Activated naive CD4-positive, alpha-beta T cell treated with anti-CD3 and anti-CD28 coated beads, Interleukin-2, amount 10 ng/mL, durations not matched to agents 7 days and 5 days (primary cell): ENCODE results near the gene LAP3.

Experiments used
- CTCF ChIA-PET: fragments of 350-600 bp; sonication (Branson Sonifier 250); formaldehyde crosslinking; loops from one replicate; lab custom pipeline; 2021; ENCODE audit warnings: antibody characterized with exemption; lab: Charles Lee
- DNase-seq: peaks from one replicate; pipeline ENCODE4 v3.0.0-alpha.2; 2020
- H3K27ac Mint-ChIP-seq: one replicate; pipeline ENCODE4 v1.8.0; 2021; ENCODE audit warnings: mild to moderate bottlenecking, moderate library complexity, mixed read lengths
- H3K27me3 Mint-ChIP-seq: one replicate; pipeline ENCODE4 v1.8.0; 2021; ENCODE audit warnings: mild to moderate bottlenecking, mixed read lengths
- H3K36me3 Mint-ChIP-seq: one replicate; pipeline ENCODE4 v1.8.0; 2021; ENCODE audit warnings: mixed read lengths
- H3K4me1 Mint-ChIP-seq: one replicate; pipeline ENCODE4 v1.8.0; 2021; ENCODE audit warnings: mixed read lengths
- H3K4me3 Mint-ChIP-seq: one replicate; pipeline ENCODE4 v1.8.0; 2021; ENCODE audit warnings: mild to moderate bottlenecking, moderate library complexity, mixed read lengths
- H3K9me3 Mint-ChIP-seq: one replicate; pipeline ENCODE4 v1.8.0; 2021; ENCODE audit warnings: mixed read lengths

LAP3 gene

GRCh38 chr4:17646693-17647092 is 69.7 kb downstream of the LAP3 start:
- Mint-ChIP-seq H3K27me3 (peaks cover 15% of the 10 kb centered on the region), H3K36me3 (peaks cover 2% of the 10 kb centered on the region), H3K4me3 (no peak overlapping the region), H3K27ac (no peak overlapping the region), H3K4me1 (peaks cover 11% of the 10 kb centered on the region), H3K9me3 (no peaks in the 10 kb centered on the region)
- CTCF ChIA-PET = no interaction called here
- no peak for DNase-seq

DNA sequence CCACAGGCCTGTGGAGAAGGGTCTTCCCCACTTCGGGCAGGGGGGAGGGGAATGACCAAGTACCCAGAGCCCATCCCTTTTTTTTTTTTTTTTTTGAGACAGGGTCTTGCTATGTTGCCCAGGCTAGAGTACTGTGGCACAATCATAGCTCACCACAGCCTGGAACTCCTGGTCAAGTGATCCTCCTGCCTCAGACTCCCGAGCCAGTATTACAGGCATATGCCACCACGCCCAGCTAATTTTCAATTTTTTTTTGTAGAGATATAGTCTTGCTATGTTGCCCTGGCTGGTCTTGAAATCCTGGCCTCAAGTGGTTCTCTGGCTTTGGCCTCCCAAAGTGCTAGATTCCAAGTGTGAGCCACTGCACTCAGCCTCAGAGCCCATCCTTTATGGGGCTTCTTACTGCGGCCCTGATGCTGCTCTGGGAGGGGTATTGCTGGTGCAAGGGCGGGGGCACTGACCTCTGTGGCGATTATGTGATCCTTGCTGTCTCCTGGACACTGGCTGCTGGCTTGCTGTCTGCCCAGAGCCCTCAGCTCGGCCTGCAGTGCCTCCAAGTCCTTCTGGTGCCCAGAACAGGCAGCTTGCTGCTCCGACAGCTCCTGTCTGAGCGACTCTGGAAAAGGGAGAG is 70.3 kb downstream of the LAP3 start:
- H3K9me3 Mint-ChIP-seq = no peaks in the 10 kb centered on the region
- DNase-seq = no peak
- H3K36me3 Mint-ChIP-seq = peaks cover 1% of the 10 kb centered on the region
- CTCF ChIA-PET = no interaction called here
- H3K27me3 Mint-ChIP-seq = peaks cover 15% of the 10 kb centered on the region
- H3K4me3 Mint-ChIP-seq = no peak overlapping the region
- no peak overlapping the region for H3K27ac Mint-ChIP-seq
- peaks cover 13% of the 10 kb centered on the region for H3K4me1 Mint-ChIP-seq

GRCh38 chr4:17647927-17648326 is 70.9 kb downstream of the LAP3 start:
- CTCF ChIA-PET = no interaction called here
- H3K27me3 Mint-ChIP-seq = peaks cover 15% of the 10 kb centered on the region
- H3K4me1 Mint-ChIP-seq = peaks cover 13% of the 10 kb centered on the region
- H3K9me3 Mint-ChIP-seq = no peaks in the 10 kb centered on the region
- no peak overlapping the region for H3K4me3 Mint-ChIP-seq
- no peaks in the 10 kb centered on the region for H3K36me3 Mint-ChIP-seq
- H3K27ac Mint-ChIP-seq = no peak overlapping the region
- DNase-seq = no peak

DNA sequence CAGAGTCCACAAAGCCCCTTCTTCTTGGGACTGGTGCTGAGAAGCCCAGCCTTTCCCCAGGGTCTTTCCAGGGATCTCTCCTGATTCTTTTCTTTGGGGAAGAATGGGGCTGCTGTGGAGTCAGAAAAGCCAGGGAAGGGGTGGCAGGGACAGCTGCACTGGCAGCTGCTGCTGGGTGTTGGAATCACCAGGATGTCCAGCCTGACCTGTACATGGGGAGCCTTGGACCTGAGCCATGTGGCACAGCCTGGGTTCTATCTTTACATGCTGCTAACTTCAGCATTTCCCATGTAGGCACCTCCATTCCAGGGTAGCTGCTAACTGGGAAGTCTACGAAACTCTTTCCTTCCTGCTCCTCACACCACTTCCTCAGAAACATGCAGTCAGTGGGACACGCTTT is 73.4 kb downstream of the LAP3 start:
- no peak for DNase-seq
- no peaks in the 10 kb centered on the region for H3K9me3 Mint-ChIP-seq
- peaks cover 17% of the 10 kb centered on the region for H3K27me3 Mint-ChIP-seq
- CTCF ChIA-PET = no interaction called here
- no peak overlapping the region for H3K4me3 Mint-ChIP-seq
- H3K36me3 Mint-ChIP-seq = no peaks in the 10 kb centered on the region
- peaks cover 13% of the 10 kb centered on the region for H3K4me1 Mint-ChIP-seq
- H3K27ac Mint-ChIP-seq = no peak overlapping the region

DNA sequence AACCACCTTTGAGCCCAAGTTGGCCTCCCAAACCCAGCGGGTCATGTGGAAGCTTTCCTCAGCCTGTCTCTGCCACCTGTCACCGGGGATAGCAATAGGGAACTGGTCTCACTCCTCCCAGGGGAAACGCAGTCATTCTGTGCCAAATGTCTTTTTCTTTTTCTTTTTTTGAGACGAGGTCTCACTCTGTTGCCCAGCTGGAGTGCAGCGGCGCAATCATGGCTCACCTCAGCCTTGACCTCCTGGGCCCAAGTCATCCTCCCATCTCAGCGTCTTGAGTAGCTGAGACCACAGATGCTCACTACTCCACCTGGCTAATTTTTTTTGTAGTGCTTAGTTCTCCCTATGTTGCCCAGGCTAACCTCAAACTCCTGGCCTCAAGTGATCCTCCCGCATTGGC is 77.7 kb downstream of the LAP3 start:
- CTCF ChIA-PET = no interaction called here
- no peaks in the 10 kb centered on the region for H3K9me3 Mint-ChIP-seq
- no peak overlapping the region for H3K27ac Mint-ChIP-seq
- DNase-seq = no peak
- no peaks in the 10 kb centered on the region for H3K36me3 Mint-ChIP-seq
- H3K27me3 Mint-ChIP-seq = peaks cover 39% of the 10 kb centered on the region
- H3K4me1 Mint-ChIP-seq = peaks cover 13% of the 10 kb centered on the region
- no peak overlapping the region for H3K4me3 Mint-ChIP-seq

DNA sequence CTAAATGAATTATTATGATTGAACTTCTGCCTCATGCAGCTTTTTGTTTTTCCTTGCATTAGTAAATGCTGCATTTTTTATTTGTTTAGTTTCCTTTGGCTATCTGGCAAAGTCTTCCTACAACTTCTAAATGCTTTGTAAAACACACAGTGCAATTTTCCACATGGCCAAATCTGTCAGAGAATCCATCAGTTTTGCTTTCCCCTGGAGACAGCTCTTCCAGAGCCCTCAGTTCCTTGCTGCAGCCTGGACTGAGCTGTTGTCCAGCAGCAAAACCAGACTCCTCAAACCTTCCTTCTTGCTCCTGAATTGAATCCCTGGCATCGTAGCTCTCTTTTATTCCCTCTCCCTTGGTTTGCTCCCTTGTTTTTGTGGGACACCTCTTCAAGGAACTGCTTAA is 80.1 kb downstream of the LAP3 start:
- H3K27me3 Mint-ChIP-seq = peaks cover 38% of the 10 kb centered on the region
- CTCF ChIA-PET = interaction anchor here (0.7 to 1.5 kb wide), 2 partner anchors 21 to 135 kb away, joined by 3 read pairs; no protein-coding TSS in a partner anchor
- no peak for DNase-seq
- no peak overlapping the region for H3K4me3 Mint-ChIP-seq
- H3K9me3 Mint-ChIP-seq = no peaks in the 10 kb centered on the region
- no peak overlapping the region for H3K27ac Mint-ChIP-seq
- no peaks in the 10 kb centered on the region for H3K36me3 Mint-ChIP-seq
- H3K4me1 Mint-ChIP-seq = no peaks in the 10 kb centered on the region
